Inflammatory macrophage treated with lipopolysaccharide for 1 hour (primary cell): Measurements from ENCODE around the gene TMEM150A.
A peak's percentile ranks its signal among the peaks of the same experiment; 100 is the strongest.
"Not testable (repeated sequence)": the region's sequence is repeated elsewhere in the genome, so short reads cannot be mapped to it uniquely, and the experiment has no call there.

Experiments used
- DNase-seq, 2 donors: peaks; one replicate each; pipeline ENCODE4 v3.0.0-alpha.2; 2020 to 2022

Gene TMEM150A

DNA sequence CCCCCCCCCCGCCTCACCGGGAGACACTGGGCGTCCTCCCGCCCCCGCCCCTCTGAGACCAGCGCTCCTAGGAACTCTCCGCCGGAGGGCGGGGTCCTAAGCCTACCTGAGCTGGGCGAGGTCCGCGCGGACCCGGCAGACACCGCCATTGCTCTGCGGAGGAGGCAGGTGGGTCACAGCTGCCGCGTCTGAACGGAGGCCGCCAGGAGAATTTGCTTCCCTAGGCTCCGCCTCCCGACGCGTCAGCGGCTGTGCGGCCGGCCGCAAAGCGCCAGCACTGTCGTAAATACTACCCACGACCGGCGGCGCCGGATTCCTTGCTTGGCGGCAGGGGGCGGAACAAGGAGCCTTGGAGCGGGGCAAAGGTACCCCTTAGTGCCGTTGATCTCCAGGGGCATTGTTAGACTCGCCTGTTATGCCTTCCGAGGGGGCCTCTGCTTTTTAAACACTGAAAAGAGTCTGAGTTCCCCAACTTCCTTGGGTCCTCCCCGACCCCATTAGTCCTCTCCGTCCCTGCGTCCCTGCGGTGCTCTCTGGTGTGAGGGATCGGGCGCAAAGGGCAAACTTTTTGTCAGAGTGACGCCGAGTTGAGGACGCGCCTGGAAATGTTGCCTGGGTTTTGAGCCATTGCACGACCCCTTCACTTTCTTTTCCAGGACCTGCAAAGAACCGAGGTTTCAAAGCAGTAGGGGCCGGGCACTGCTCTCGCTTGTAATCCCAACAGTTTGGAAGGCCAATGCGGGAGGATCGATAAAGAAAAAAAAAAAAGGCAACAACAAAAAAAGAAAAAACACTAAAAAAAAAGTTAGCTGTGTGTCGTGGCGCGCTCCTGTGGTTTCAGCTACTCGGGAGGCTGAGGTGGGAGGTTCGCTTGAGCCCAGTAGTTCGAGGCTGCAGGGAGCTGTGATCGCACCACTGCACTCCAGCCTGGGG is 41.0 kb downstream of the TMEM150A start, which contains the start of gene GGCX:
Gene GGCX, minus strand, starts transcription at position 214 of the 933 bp plus-strand sequence. Its CDS starts 65 bp downstream, at position 149.
- peak; percentile 92 to 96 for DNase-seq

DNA sequence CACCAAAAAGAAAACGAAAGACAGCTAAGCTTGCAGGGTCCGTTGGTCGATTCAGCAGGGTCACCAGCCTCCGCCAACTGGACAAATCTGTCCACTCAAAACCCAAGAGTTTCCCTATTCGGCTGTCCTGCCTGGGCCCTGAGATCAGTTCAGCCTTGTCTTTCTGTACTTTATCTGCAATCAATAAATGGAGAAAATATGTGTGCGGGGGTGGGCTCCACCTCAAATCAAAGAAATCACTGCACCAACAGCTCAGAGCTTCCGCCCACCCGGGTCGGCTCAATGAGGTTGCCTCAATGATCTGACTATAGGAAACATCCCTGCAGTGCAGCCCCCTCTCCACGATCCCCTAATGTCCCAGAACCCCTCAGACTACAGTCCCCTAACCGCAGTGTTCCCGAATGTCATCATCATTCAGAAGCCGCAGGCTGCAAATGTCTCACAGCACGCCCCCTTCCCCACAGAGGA is 41.7 kb downstream of the TMEM150A start:
- no peak for DNase-seq

DNA sequence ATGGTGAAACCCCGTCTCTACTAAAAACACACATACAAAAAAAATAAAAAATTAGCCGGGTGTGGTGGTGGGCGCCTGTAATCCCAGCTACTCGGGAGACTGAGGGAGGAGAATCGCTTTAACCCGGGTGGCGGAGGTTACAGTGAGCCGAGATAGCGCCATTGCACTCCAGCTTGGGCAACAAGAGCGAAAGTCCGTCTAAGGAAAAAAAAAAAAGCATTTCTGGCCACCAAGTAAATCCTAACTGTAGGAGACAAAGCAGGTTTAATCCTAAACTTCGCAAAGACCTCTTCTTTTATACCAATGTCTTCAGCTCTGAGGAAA is 42.1 kb downstream of the TMEM150A start:
- not testable (repeated sequence) for DNase-seq

DNA sequence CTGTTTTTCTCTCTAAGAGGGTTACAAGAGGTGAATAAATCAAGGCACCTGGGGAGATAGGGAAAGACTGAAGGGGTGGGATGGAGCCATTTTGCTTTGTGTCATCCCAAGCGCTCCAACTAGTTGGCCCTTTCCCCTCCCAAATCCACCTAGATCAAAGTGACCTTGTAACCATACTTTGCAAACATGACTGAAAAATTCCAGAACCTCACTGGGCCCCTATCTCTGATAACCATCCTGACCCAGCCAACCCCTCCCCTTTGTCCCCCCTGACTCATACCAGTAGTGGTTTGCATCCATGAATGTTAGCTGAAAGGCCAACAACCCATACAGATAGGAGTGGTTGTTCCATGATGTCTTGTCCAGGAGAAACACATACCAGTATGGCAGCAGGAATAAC is 44.3 kb downstream of the TMEM150A start:
- DNase-seq: no peak

DNA sequence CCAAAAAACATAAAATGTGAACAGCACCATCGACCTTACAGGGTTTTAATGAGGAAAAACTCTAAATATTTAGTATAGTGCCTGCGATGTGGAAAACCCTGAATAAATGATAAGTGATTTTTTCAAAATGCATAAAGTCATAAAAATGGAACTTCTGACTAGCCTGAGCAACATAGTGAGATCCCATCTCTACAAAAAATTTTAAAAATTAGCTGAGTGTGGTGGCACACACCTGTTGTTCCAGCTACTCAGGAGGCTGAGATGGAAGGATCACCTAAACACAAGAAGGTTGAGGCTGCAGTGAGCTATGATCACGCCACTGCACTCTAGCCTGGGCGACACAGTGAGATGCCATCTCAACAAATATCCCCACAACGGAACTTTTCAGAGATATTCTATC is 45.4 kb downstream of the TMEM150A start:
- no peak for DNase-seq

DNA sequence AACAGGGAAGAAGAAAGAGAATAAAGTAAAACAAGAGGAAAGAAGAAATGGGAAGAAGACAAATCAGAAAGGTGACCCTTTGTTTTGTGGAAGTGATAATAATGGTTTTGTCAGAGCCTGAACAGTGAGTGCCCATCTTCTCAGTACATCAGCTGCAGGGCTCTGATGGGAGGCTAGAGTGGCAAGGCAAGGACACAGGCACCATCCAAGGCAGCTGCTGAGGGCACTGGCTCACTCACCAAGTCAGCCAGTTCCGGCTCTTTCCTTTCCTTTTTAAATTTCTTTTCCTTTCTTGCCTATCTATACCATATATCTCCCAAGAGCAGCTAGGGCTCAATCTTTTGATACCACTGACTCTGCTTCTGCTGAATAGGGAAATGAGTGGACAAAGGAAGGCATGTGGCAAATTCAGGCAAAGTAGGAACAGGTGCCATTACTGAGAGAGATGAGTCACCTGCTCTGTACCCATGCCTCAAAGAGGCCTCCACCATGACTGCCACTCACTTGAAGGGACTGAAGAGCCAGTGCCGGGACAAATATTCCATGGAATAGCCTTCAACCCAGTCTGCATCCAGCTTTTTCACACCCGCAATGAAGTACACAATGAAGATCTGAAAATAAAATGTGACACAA is 47.4 kb downstream of the TMEM150A start:
- DNase-seq: no peak

DNA sequence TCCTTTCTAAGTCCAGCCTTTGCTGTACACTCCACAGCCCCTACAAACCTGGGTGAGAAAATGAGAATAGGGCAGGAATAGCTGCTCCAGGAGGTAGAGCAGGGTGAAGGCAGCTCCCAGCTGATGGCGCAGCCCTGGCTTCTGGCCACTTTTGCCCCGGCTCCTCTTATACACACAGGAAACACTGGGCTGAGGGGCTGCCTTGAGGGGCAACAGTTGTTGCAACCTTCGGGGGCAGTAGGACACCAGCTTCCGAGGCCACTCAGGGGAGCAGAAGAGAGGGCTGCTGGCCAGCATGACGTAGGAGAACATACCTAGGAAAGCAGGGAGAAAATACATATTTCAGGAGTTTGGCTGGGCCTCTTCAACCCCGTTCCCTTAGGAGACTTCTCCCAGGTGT is 49.3 kb downstream of the TMEM150A start:
- DNase-seq: no peak

DNA sequence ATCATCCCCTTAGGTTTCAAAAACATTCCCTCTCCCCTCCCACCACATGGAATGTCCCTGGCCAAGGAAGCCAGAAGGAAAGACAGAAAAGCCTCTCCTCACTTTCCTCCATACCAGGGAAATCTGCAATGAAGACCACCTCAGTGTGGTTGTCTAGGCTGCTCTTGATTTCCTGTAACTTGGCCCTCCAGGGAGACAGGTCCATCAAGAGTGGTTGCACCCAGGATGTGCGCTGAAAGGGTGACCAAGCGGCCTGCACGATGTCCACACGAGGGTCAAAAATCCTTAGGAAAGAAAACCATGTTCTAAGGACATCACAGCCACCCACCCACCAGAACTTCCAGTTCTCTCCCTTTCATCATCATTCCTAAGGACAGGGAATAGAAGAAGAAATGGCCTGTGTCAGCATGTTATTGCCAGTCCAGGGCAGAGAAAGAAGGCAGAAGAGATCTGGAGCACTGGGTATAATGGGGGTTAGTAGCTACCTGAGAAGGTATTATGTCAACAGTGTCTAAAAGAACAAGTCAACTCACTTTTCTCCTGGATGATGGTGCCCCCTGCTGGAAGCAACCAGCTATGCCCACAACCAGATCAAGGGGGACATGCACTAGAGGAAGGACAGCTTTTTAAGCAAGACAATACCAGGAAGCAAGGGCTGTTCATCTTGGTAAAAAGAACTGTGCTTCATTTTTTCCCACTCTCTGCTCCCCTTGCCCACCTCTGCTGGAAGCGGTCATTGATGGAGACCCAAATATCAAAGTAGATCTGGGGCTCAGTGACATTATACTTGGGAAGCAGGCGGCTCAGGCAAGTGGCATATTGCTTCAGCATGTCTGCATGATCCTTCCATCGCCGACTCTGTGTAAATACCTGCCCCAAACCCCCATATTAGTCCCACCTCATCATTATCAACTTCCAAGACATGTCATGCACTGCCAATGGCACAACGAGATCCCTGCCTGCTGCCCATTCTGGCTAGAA is 50.5 kb downstream of the TMEM150A start:
- DNase-seq: peak; percentile 63 to 95

DNA sequence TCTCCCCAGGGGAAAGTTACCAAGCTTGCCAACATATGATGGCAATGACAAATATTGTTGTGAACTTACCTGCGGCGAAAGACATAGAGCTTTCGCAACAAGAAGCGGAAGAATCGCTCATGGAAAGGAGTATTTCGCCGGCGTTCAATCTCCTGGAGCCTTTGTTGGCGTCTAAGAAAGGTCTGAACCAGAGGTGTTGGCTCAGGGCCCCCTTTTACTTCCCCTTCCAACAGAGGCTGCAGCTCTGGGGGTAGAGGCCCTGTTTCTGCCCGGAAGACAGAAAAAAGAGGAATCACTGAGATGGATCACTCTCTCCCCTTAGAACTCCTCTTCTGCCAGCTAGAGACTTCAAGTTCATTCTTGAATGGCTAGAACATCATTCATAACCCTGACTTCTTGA is 52.0 kb downstream of the TMEM150A start:
- DNase-seq: peak in 1 of 2 donors; percentile 40

DNA sequence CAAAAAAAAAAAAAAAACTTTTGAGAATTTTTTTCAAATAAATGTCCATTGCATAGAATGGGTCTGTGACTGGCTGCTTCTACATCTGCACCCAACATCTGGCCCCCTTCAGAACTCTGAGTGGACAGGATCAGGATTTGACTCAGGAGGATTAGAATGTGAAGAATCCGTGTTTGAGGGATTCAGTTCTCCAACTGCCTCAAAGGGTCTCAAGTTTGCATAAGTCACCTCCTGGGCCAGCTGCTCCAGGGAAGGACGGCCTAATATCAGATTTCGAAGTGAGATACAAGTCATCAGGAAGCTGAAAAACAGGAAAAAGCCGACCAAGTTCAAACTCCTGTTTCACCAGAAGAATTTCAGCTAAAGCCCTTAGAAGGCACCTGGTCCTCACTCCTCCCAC is 52.7 kb downstream of the TMEM150A start:
- DNase-seq: no peak

DNA sequence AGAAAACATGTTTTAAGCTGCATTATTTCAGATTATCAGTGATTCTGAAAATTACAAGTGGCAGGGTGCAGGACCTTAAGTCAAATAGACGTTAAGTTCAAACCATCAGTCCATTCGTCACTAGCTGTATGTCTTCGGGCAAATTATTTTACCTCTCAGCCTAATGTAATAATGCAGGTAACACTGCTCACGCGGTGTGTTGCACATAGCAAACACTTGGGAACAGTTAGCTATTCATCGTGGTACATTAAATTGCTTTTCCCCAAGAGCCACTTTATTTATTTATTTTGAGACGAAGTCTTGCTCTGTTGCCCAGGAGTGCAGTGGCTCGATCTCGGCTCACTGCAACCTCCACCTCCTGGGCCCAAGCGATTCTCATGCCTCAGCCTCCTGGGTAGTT is 53.4 kb downstream of the TMEM150A start:
- no peak for DNase-seq

DNA sequence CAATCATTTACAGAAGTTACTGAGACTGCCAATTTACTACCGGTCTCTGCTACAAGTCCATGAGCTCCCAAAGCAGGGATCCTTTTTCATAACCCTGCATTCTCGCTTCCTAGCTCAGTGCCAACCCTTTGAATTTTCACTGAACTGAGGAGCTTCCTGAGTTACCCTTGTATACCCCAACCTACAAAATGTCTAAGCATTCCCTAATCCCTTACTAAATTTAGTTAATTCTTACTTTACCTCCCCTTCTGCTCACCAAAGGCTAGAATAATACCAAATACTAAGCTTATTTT is 53.9 kb downstream of the TMEM150A start:
- DNase-seq: no peak
